Activated CD8-positive, alpha-beta T cell treated with anti-CD3 and anti-CD28 coated beads for 36 hours (primary cell): Measurements from ENCODE around the gene PPP1R9A. TPM values are rescaled to one million over a fixed set of nuclear protein-coding genes. Genes with fewer than 3 reads are reported as not detected.
A peak's percentile ranks its signal among the peaks of the same experiment; 100 is the strongest.

Experiments
- ATAC-seq: fragments of 200-7000 bp; cut with Tn5 transposase; one replicate; pipeline ENCODE4 v1.10.0; 2021; ENCODE audit warnings: mild to moderate bottlenecking, moderate library complexity
- CTCF ChIA-PET: fragments of 350-600 bp; sonication (Branson Sonifier 250); formaldehyde crosslinking; loops from one replicate; lab custom pipeline; 2021; ENCODE audit warnings: antibody characterized with exemption; lab: Charles Lee
- POLR2A ChIA-PET: fragments of 350-600 bp; sonication (Branson Sonifier 250); formaldehyde crosslinking; loops from one replicate; lab custom pipeline; 2021; ENCODE audit warnings: antibody characterized with exemption; lab: Charles Lee
- DNase-seq: peaks from one replicate; pipeline ENCODE4 v3.0.0-alpha.2; 2020
- H3K27ac Mint-ChIP-seq: one replicate; pipeline ENCODE4 v1.8.0; 2021; ENCODE audit warnings: mild to moderate bottlenecking, mixed read lengths
- H3K27me3 Mint-ChIP-seq: one replicate; pipeline ENCODE4 v1.8.0; 2021; ENCODE audit warnings: mixed read lengths
- H3K36me3 Mint-ChIP-seq: one replicate; pipeline ENCODE4 v1.8.0; 2021; ENCODE audit warnings: low read depth, mixed read lengths
- H3K4me1 Mint-ChIP-seq: one replicate; pipeline ENCODE4 v1.8.0; 2021; ENCODE audit warnings: low read depth, mixed read lengths
- H3K4me3 Mint-ChIP-seq: one replicate; pipeline ENCODE4 v1.8.0; 2021; ENCODE audit warnings: mild to moderate bottlenecking, moderate library complexity, mixed read lengths
- H3K9me3 Mint-ChIP-seq: one replicate; pipeline ENCODE4 v1.8.0; 2021; ENCODE audit warnings: mixed read lengths
- CTCF ChIP-seq: fragments of 200-600 bp; IDR thresholded peaks from one replicate; pipeline ENCODE4 v1.8.0; 2022; ENCODE audit warnings: antibody characterized with exemption, mild to moderate bottlenecking
- intact Hi-C: fragments of 100-400 bp; cut with micrococcal nuclease; formaldehyde crosslinking; loops from one replicate; pipeline ENCODE4 v1.10.0; 2022
- total RNA-seq, 2 experiments: library from RNA; stranded (reverse); gene quantifications; one replicate each; pipeline ENCODE4 v1.2.3, GENCODE V29; 2021

The PPP1R9A gene
- total RNA-seq, 2 experiments from 2014 or later: 0.05 to 0.13 TPM

GRCh38 chr7:95297041-95297440 lies 389.6 kb downstream of the PPP1R9A start:
- ATAC-seq (no peak), DNase-seq (no peak)
- CTCF ChIA-PET: no interaction called here
- no peak for TF ChIP-seq CTCF
- Mint-ChIP-seq H3K4me1 (no peaks in the 10 kb centered on the region), H3K4me3 (no peak overlapping the region), H3K9me3 (no peaks in the 10 kb centered on the region), H3K36me3 (no peaks in the 10 kb centered on the region), H3K27ac (no peak overlapping the region), H3K27me3 (peaks cover 16% of the 10 kb centered on the region)
- POLR2A ChIA-PET: no interaction called here
- intact Hi-C loops: no loop called here

GRCh38 chr7:95298091-95298490 lies 390.7 kb downstream of the PPP1R9A start:
- no peaks in the 10 kb centered on the region for H3K9me3 Mint-ChIP-seq
- CTCF ChIA-PET: no interaction called here
- TF ChIP-seq CTCF: no peak
- intact Hi-C loops: no loop called here
- H3K27me3 Mint-ChIP-seq: peaks cover 17% of the 10 kb centered on the region
- no peaks in the 10 kb centered on the region for H3K4me1 Mint-ChIP-seq
- POLR2A ChIA-PET: no interaction called here
- no peak overlapping the region for H3K4me3 Mint-ChIP-seq
- no peak overlapping the region for H3K27ac Mint-ChIP-seq
- H3K36me3 Mint-ChIP-seq: no peaks in the 10 kb centered on the region
- ATAC-seq (no peak), DNase-seq (no peak)

- no peak for ATAC-seq
- ChIA-PET POLR2A (no interaction called here), CTCF (no interaction called here)
- Mint-ChIP-seq H3K27me3 (peaks cover 16% of the 10 kb centered on the region), H3K4me1 (no peaks in the 10 kb centered on the region), H3K9me3 (no peaks in the 10 kb centered on the region), H3K4me3 (no peak overlapping the region), H3K36me3 (no peaks in the 10 kb centered on the region), H3K27ac (no peak overlapping the region)
- no peak for DNase-seq
- TF ChIP-seq CTCF: no peak
- intact Hi-C loops: no loop called here
These were observed 395.9 kb downstream of the PPP1R9A start for GRCh38 chr7:95303013-95303905.

GRCh38 chr7:95304990-95305389 lies 397.6 kb downstream of the PPP1R9A start:
- Mint-ChIP-seq H3K4me1 (no peaks in the 10 kb centered on the region), H3K36me3 (no peaks in the 10 kb centered on the region), H3K4me3 (no peak overlapping the region), H3K27ac (no peak overlapping the region), H3K9me3 (no peaks in the 10 kb centered on the region), H3K27me3 (peaks cover 8% of the 10 kb centered on the region)
- DNase-seq (peak; percentile 17), ATAC-seq (no peak)
- no peak for TF ChIP-seq CTCF
- ChIA-PET POLR2A (no interaction called here), CTCF (no interaction called here)
- intact Hi-C loops: no loop called here

GRCh38 chr7:95309951-95310350 lies 402.6 kb downstream of the PPP1R9A start:
- no peak overlapping the region for H3K27ac Mint-ChIP-seq
- ATAC-seq (no peak), DNase-seq (no peak)
- TF ChIP-seq CTCF: no peak
- peaks cover 8% of the 10 kb centered on the region for H3K27me3 Mint-ChIP-seq
- H3K4me1 Mint-ChIP-seq: no peaks in the 10 kb centered on the region
- ChIA-PET POLR2A (no interaction called here), CTCF (no interaction called here)
- H3K4me3 Mint-ChIP-seq: no peak overlapping the region
- intact Hi-C loops: no loop called here
- no peaks in the 10 kb centered on the region for H3K9me3 Mint-ChIP-seq
- H3K36me3 Mint-ChIP-seq: no peaks in the 10 kb centered on the region
